OCI-LY3 (cell line): ENCODE data around the gene ZNF343.
"Not testable (repeated sequence)": the region's sequence is repeated elsewhere in the genome, so short reads cannot be mapped to it uniquely, and the experiment has no call there.

ENCODE experiments used
- CTCF ChIP-seq: fragments of 200-600, 300-600 bp; sonication (generic); IDR thresholded peaks from 2 replicates; pipeline ENCODE4 v1.5.1; 2014; ENCODE audit warnings: antibody characterized with exemption, low read length, low read depth
- EZH2phosphoT487 ChIP-seq: fragments of 200-600 bp; shearing (Covaris generic); IDR thresholded peaks from 2 replicates; pipeline ENCODE4 v1.6.1; 2018; ENCODE audit warnings: antibody characterized with exemption, mixed run types, low read depth

DNA sequence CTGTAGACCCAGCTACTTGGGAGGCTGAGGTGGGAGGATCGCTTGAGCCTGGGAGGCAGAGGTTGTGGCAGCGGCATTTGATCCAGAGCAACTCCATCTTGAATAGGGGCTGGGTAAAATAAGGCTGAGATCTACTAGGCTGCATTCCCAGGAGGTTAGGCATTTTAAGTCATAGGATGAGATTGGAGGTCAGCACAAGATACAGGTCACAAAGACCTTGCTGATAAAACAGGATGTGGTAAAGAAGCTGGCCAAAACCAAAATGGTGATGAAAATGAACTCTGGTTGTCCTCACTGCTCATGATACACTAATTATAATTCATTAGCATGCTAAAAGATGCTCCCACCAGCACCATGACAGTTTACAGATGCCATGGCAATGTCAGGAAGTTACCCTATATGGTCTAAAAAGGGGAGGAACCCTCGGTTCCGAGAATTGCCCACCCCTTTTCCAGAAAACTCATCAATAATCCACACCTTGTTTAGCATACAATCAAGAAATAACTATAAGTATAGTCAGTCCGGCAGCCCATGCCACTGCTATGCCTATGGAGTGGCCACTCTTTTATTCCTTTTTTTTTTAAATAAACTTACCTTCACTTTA is 14.2 kb upstream of the ZNF343 start:
- TF ChIP-seq CTCF, EZH2phosphoT487: not testable (repeated sequence)
